Measurements from ENCODE around the gene KRT6B.
"Not testable (repeated sequence)": the region's sequence is repeated elsewhere in the genome, so short reads cannot be mapped to it uniquely, and the experiment has no call there.

Gene KRT6B

DNA sequence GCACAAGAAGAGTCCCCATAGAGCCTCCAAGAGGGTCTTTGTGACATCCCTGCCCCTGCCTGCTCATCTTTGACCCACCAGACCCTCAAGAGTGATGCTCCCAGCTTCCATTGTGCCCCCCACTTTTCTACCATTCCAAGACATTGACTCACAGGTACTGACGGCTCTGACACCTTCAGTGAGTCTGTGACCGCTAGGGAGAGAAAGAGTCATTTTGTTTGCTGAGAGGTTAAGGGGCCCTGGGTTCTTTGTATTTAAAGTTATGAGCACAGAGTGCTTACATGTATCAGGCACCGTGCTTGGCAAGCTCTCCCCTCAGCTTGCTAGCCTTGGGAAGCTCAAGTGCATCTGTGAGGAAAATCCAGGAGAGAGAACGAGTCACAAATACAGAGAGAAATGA, 38.7 kb downstream of the KRT6B start:
- no peak for DNase-seq (ENCODE audit: low read depth)

DNA sequence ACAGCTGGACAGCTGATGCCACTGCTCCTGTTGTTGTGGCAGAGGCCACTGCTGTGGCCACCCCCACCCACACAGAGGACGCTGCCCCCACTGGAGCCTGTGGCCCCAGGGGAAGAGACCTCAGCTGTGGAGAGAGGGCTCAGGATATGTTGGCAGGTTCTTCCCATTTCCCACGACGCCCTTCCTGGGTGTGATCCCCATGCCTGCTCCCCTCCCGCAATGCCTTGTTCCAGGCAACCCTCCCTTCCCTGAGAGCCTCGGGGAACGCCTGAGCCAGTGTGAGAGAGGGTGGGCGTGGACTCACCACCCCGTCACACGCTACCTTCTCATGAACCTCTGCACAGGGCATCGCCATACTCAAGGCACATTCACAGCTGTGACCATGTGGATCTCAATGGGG, 40.1 kb downstream of the KRT6B start:
- no peak for DNase-seq (ENCODE audit: low read depth)

DNA sequence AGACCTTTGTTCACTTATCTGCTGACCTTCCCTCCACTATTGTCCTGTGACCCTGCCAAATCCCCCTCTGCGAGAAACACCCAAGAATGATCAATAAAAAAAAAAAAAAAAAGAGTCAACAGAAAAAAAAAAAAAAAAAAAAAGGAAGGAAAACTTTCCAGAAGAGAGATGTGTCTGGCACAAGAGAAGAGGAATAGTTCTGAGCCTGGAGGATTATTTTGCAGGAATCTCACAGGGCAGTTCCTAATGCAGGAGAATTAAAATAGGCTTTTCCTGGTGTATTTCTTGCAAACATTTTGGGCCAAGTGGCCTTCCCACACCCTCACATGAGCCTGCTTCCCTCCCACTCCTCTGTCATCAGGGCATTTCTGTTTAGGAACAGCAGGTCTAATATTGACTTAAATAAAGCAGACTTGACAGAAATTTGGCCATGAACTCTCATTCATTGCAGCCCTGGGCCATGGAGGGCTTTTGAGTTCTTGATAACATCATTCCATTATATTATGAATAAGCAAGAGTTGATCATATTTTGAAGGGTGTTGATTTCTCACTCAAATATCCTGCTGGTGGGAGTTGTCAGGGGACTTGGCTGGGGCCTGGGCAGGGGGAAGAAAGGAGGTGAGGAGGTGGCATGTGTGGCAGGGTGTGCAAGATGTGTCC, 41.2 kb downstream of the KRT6B start:
- not testable (repeated sequence) for DNase-seq (ENCODE audit: low read depth)

DNA sequence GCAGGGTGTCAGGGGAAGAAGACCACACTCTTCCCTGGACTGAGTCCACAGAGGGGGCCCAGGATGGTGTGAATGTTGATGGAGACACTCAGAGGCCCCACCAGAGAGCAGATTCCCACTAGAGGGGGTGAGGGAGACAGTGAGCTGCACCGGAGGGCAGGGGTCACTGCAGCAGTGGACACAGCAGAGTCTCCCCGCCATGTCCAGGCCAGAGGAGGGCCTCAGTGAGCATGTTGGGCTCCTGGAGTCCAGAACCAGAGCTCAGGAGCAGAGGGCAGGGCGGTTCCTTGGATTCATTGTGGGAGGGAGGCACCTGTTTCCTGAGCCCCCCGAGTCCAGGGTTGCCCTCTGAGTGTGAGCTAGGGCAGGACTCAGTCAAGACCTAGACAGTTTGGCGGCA, 44.0 kb downstream of the KRT6B start:
- DNase-seq (ENCODE audit: low read depth) = no peak

DNA sequence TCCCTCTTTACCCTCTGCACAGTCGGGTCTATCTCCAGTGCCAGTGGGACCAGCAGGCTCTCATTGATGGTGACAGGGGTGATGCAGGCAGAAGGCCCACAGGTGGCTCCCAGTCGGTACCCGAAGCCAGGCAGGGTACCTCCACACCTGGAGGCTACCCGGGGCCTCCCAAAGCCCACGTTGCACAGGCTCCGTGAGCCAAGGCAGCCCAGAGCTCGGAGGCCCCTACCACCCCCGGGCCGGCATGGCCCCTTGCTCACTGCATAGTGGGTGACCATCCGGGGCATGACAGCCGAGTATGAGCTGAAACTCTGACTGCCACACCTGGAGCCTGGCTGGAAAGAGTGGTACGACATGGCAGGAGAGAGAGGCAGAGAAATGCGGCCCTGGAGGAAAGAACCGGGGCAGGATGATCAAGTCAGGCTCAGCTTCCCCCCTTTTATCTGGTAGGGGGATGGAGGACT, 46.0 kb downstream of the KRT6B start, which contains the start of gene KRT82:
TSS of gene KRT82 (minus strand) at position 414 of the 464 bp plus-strand sequence. CDS start at position 356, 58 bp downstream.
- no peak for DNase-seq (ENCODE audit: low read depth)

DNA sequence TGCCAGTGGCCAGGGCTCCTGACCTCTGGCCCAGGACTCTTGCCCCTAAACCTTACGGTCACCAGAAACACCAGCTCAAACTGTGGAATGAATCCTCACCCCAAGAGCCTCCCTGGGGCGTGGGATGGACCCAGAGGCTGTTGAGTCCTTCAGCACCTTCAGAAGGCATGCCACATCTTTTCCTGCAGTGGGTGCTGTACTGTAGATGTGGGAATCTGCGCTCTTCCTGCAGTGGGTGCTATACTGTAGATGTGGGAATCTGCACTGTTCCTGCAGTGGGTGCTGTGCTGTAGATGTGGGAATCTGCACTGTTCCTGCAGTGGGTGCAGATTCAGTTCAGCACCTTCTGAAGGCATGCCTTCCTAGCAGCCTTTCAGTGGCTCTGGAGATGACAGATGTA, 47.0 kb downstream of the KRT6B start:
- no peak for DNase-seq (ENCODE audit: low read depth)

DNA sequence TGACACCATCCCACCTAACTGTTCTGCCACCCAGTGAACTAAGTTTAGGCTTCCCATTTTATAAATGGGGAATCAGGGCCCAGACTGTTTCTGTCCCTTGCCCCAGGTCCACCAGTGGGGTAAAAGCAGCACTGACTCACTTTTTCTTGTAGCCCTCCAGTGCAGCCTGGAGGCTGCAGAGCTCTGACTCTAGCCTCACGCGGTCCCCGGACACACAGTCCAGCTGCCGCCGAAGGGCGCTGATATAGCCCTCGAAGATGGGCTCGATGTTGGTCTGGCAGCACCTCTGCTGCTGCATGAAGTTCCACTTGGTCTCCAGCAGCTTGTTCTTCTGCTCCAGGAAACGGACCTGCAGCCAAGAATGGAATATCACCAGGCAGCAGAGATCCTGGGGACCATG, 48.4 kb downstream of the KRT6B start:
- DNase-seq (ENCODE audit: low read depth) = no peak

DNA sequence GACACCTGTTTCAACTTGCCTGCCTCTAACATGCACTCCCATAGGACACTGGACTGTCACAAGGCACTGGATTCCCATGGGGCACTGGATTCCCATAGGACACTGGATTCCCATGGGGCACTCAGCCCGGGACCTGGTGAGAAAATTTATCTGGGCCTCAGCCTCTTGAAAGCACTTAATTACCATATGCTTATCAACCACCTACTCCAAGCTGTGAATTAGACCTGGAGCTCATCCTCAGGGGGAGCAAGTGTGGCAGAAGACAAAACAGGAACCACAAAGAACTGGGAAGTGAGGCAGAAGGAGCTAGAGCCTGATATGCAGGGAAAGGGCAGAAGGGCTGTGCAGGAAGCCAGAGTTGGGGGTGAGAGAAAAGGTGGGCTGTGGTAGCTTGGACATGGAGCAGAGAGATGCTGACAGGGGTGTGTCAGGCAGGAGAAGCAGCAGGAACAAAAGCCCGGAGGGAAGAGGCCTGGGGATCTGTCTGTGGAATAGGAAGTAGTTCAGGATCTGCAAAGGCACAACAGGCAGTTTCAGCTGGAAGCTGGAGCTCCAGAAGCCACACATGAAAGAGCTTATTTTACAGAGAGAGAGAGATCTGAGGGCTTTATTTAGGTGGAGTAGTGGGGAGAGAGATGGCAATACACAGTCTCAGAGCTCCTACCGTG, 48.9 kb downstream of the KRT6B start:
- no peak for DNase-seq (ENCODE audit: low read depth)

DNA sequence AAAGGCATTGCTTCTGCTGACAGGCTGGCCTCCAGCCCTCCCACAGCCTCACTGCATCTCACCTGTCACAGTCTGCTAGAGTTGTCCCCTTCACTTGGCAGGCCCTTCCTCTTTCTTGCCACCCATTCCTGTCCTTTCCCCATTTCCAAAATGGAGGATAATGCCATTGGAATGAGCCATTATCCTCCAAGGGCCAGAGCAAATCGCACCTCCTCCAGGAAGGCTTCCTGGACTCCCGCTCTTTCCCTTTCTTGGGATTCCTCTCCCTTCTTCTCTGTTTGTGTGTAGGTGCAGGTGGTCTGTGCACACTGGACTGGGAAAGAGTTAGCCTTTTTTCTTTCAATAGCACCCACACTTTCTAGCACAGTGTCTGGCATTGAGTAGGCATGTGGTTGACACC, 49.6 kb downstream of the KRT6B start:
- no peak for DNase-seq (ENCODE audit: low read depth)

DNA sequence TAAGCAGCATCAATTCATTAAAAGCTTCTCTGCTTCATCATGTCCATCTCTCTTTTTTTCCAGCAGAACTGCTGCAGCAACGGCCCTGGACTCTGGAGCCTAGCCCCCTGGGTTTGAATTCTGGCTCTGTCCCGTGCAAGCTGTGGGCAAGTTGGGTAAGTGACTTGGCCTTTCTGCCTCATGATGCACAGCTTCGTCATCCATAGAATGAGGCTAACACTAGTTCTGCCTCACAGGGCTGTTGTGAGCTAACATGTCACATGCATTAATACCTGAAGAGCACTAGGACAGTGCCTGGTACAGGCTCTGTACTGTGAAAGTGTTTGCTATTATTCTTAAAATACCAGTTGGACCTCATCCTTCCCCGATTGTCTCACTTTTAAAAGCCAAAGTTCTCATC, 50.0 kb downstream of the KRT6B start:
- DNase-seq (ENCODE audit: low read depth) = no peak

DNA sequence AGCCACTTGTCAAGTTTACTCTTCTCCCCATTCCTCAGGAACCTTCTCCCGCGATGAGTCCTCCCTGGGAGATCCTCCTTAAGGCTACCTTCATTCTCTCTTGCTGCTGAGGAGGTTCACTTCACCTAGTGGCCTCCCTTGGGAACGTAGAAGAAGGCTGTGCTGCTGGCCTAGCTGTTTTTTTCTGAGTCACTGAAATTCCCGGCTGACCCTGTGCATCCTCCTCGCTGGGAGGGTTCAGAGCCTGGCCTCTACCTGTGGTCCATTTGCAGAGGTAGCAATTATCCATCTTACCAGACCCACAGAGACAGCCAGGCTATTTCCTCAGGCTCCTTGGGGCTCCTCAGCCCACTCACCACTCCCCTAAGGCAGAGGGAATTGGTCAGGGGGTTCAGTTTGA, 50.4 kb downstream of the KRT6B start:
- no peak for DNase-seq (ENCODE audit: low read depth)

DNA sequence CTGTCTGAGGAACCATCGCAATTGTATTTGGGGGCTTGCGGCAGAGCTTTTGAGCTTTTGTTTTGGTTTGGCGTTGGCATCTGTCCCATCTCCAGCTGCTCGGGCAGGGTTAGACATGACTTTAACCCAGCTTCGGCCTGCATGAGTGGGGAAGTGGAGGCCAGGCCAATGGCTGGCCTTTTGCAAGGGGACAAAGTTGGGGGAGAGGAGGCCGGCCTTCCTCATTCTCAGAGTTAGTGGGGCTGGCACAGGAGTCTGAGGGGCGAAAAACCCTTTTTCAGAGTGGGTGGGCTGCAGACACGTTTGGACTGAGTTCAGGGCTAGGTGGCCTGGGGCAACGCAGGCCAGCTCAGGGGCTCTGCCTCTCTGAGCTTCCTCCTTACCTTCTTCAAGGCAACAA, 51.0 kb downstream of the KRT6B start:
- DNase-seq (ENCODE audit: low read depth) = no peak

DNA sequence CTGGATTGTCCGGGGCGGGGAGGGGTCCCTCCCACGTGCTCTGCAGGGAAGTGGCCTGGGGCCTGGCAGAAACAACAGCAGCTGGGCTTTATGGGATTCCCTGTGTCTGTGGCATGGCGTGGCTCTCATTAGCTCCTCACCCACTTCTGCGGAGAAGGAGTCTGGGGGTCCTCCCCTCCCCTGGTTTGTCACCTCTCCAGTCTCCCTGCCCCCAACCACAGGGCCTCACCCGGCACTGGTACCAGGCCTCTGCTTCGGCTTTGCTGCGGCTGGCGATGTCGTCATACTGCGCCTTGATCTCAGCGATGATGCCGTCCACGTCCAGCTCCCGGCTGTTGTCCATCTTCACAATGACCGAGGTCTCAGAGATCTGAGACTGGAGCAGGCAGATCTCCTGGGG, 52.2 kb downstream of the KRT6B start:
- DNase-seq (ENCODE audit: low read depth) = no peak

DNA sequence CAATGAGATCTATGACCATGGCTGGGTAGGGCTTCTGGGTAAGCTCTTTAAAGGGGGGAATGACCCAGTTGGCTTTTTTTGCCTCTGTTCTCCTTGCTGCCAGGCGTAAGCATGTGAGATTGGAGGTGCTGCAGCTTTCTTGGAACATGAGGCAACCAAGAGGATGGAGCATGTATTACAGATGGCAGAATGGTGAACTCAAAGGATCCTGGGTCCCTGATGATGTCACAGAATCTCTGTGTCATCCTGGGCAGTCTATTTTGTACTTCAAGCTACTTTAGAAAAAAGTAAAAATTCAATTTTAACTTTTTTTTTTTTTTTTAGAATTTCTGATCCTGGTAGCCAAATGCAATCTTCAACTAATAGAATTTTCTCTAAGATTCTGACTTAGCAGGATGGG, 53.8 kb downstream of the KRT6B start:
- no peak for DNase-seq (ENCODE audit: low read depth)

DNA sequence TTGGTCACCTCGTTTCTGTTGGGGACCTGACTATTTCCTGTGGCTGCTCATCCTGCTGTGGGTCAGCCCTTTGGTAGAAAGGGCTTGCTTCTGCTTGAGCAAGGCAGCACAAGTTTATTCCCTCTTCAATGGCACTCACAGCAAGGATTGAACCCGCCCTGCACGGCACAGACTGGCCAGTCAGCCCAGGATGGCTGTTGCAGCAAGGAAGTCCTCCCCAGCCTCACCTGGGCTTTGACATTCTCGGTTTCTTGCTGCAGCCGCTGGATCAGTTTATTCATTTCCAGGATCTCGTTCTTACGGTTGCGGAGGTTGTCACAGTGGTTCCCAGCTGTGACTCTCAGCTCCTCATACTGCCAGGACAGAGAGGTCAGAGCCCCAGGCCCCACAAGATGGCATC, 55.3 kb downstream of the KRT6B start:
- no peak for DNase-seq (ENCODE audit: low read depth)

All from activated gamma-delta T cell treated with anti-CD3 and anti-CD28 coated beads, Interleukin-2, amount 50 U/mL, for 16 hours (primary cell).